Uterus (tissue), 4 donors: Measurements from ENCODE around the gene RPS6KL1. TPM values are rescaled to one million over a fixed set of nuclear protein-coding genes. Genes with fewer than 3 reads are reported as not detected.

Source experiments
- DNase-seq, 2 donors: peaks; one replicate each; pipeline ENCODE4 v3.0.0-alpha.2; 2019 to 2020
- H3K27ac ChIP-seq, 2 donors: fragments of 200-600 bp; sonication (generic); 1 replicate in 1 of 2; 2 replicates in 1 of 2; pipeline ENCODE4 v1.5.1; 2016 to 2018
- H3K27me3 ChIP-seq, 2 donors: fragments of 200-600 bp; sonication (generic); one replicate each; pipeline ENCODE4 v1.5.1; 2018 to 2019; ENCODE audit warnings: control low read depth in 1 of 2
- H3K36me3 ChIP-seq, 2 donors: fragments of 200-600 bp; sonication (generic); one replicate each; pipeline ENCODE4 v1.5.1; 2019; ENCODE audit warnings: control low read depth in 1 of 2
- H3K4me1 ChIP-seq, 2 donors: fragments of 200-600 bp; sonication (generic); one replicate each; pipeline ENCODE4 v1.5.1; 2018 to 2019; ENCODE audit warnings: control low read depth in 1 of 2
- H3K4me3 ChIP-seq, 2 donors: fragments of 200-600 bp; sonication (generic); 1 replicate in 1 of 2; 2 replicates in 1 of 2; pipeline ENCODE4 v1.5.1; 2018 to 2019; ENCODE audit warnings: mild to moderate bottlenecking in 1 of 2
- H3K9me3 ChIP-seq, 2 donors: fragments of 200-600 bp; sonication (generic); one replicate each; pipeline ENCODE4 v1.5.1; 2019; ENCODE audit warnings: control low read depth in 1 of 2
- POLR2A ChIP-seq, 2 donors: fragments of 450-650 bp; IDR thresholded peaks; one replicate each; pipeline ENCODE4 v1.6.1; 2016; ENCODE audit warnings: antibody characterized with exemption in 2 of 2, mild to moderate bottlenecking in 1 of 2, moderate library complexity in 1 of 2
- intact Hi-C: fragments of 100-400 bp; cut with DNase I; formaldehyde crosslinking; loops from one replicate; pipeline ENCODE4 v1.15.1; 2023; ENCODE audit warnings: low total_unique reads
- total RNA-seq, 4 donors: library from RNA; depleted of rRNA in 3 of 4; stranded (reverse); fragments of >200 nt in 3 of 4; gene quantifications; one replicate each; pipeline versions ENCODE4 v1.1.0 to v1.2.4, GENCODE V29; 2014 to 2023
- TF ChIP-seq, protein P1 (sequence below), 4 experiments: fragments of 200-600 bp in 2 of 4; fragments of 450-650 bp in 2 of 4; sonication (generic) in 2 of 4; IDR thresholded peaks; one replicate each; pipeline ENCODE4 v1.5.1; 2016 to 2019; ENCODE audit warnings: antibody characterized with exemption in 4 of 4, mild to moderate bottlenecking in 2 of 4, moderate library complexity in 1 of 4
- donor health status: DM: yes; HTN: yes; CAD: no.

RPS6KL1 gene
- total RNA-seq, 4 donors from 2014 or later, result 0.26 to 11.1 (median 3.0) TPM; not detected in 1

DNA sequence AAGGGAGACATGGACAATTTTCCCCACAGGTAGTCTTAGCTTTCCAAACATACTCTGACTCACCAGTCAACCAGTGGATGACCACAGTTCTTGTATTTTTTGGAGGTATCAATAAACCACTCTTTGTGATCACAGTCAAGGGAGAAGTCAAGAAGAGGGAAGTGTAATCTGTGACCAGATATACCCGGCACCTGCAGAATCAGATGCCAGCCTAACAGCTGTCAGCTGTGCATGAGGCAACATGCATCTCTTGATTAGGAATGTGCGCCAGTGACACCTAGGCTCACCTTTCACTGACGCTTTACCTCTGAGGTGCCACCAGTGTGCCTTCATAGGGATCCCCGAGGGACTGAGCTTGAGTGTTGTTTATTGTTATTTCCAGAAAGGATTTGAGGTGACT, 67.1 kb downstream of the RPS6KL1 start:
- no peaks in the 10 kb centered on the region for H3K36me3 ChIP-seq
- H3K4me1 ChIP-seq, result no peaks in the 10 kb centered on the region
- no peak for DNase-seq
- H3K4me3 ChIP-seq, result no peak overlapping the region
- intact Hi-C loops, result no loop called here
- no peaks in the 10 kb centered on the region for H3K27me3 ChIP-seq
- H3K9me3 ChIP-seq, result no peaks in the 10 kb centered on the region
- no peak overlapping the region for H3K27ac ChIP-seq
- TF ChIP-seq POLR2A (IDR thresholded peaks at IDR 0.05), result no peak
- TF ChIP-seq, protein P1, sequence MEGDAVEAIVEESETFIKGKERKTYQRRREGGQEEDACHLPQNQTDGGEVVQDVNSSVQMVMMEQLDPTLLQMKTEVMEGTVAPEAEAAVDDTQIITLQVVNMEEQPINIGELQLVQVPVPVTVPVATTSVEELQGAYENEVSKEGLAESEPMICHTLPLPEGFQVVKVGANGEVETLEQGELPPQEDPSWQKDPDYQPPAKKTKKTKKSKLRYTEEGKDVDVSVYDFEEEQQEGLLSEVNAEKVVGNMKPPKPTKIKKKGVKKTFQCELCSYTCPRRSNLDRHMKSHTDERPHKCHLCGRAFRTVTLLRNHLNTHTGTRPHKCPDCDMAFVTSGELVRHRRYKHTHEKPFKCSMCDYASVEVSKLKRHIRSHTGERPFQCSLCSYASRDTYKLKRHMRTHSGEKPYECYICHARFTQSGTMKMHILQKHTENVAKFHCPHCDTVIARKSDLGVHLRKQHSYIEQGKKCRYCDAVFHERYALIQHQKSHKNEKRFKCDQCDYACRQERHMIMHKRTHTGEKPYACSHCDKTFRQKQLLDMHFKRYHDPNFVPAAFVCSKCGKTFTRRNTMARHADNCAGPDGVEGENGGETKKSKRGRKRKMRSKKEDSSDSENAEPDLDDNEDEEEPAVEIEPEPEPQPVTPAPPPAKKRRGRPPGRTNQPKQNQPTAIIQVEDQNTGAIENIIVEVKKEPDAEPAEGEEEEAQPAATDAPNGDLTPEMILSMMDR (IDR thresholded peaks at IDR 0.05), result no peak

DNA sequence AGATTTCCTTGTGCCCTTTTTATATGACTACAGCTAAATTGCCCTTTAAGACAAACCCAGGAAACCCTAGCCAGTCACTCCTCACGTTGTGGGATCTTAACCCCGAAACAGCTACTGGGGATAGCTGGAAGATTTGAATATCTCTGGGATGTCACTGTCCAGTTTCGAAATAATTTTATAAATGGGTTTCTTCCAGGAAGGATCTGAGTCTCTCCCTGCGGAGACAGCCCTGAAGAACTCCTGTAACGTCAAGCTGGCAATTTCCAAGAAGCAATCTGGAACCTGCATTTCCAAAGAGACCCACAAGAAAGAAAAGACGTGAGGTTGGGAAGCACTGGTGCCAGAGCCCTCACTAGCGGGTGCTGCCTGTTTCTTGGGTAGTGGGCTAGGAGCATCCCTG, 68.0 kb downstream of the RPS6KL1 start:
- no peak for DNase-seq
- H3K36me3 ChIP-seq, result no peaks in the 10 kb centered on the region
- intact Hi-C loops, result no loop called here
- H3K9me3 ChIP-seq, result no peaks in the 10 kb centered on the region
- H3K27ac ChIP-seq, result no peak overlapping the region
- no peaks in the 10 kb centered on the region for H3K27me3 ChIP-seq
- H3K4me3 ChIP-seq, result no peak overlapping the region
- TF ChIP-seq, protein P1 (IDR thresholded peaks at IDR 0.05), result no peak
- no peak for TF ChIP-seq POLR2A (IDR thresholded peaks at IDR 0.05)
- no peaks in the 10 kb centered on the region for H3K4me1 ChIP-seq

Other genes with a start within 250 kb of the RPS6KL1 start
- 10 to 100 TPM in 3 of 4 donors, 1 to 10 TPM in 1; 2.1 to 33.8 (median 22.3) TPM for gene AREL1, start 210.2 kb downstream of the RPS6KL1 start, total RNA-seq
- 100 to 1,000 TPM in 1 of 4 donors, 10 to 100 TPM in 2, 1 to 10 TPM in 1; 6.4 to 116 (median 46.6) TPM for gene FCF1, start 210.1 kb downstream of the RPS6KL1 start, total RNA-seq
- 100 to 1,000 TPM in 2 of 4 donors, 10 to 100 TPM in 1, 1 to 10 TPM in 1; 8.8 to 118 (median 91.9) TPM for gene YLPM1, start 159.9 kb downstream of the RPS6KL1 start, total RNA-seq
- not detected for gene PROX2, start 47.1 kb downstream of the RPS6KL1 start, total RNA-seq
- 10 to 100 TPM; 31.8 to 77.2 (median 62.7) TPM for gene DLST, start 41.3 kb downstream of the RPS6KL1 start, total RNA-seq
- 10 to 100 TPM in 2 of 4 donors, 1 to 10 TPM in 2; 2.7 to 32.4 (median 15.4) TPM for gene PGF, start 32.3 kb upstream of the RPS6KL1 start, total RNA-seq
- gene EIF2B2, start 79.7 kb upstream of the RPS6KL1 start, total RNA-seq, result 10 to 100 TPM; 27.3 to 41.9 (median 35.5) TPM
- gene MLH3, start 128.2 kb upstream of the RPS6KL1 start, total RNA-seq, result 10 to 100 TPM; 16.4 to 83.4 (median 50.1) TPM
- 10 to 100 TPM; 11.8 to 30.6 (median 21.4) TPM for gene ACYP1, start 140.8 kb upstream of the RPS6KL1 start, total RNA-seq
- 1 to 10 TPM in 2 of 4 donors, under 1 TPM in 1, not detected in 1; 0.26 to 4.7 (median 2.4) TPM for gene ZC2HC1C, start 146.4 kb upstream of the RPS6KL1 start, total RNA-seq
- gene NEK9, start 203.8 kb upstream of the RPS6KL1 start, total RNA-seq, result 100 to 1,000 TPM in 1 of 4 donors, 10 to 100 TPM in 3; 51.2 to 115 (median 71.4) TPM